Keratinocyte (primary cell): ENCODE results near the gene SMO. TPM values are rescaled to one million over a fixed set of nuclear protein-coding genes. Genes with fewer than 3 reads are reported as not detected.
A peak's percentile ranks its signal among the peaks of the same experiment; 100 is the strongest.

Experiments used
- DNase-seq: peaks from one replicate; pipeline ENCODE4 v3.0.0-alpha.2; 2011; ENCODE audit warnings: low read depth, missing footprints, low spot score
- FAIRE-seq: peaks from 2 replicates; lab custom pipeline; 2011; peaks lifted over from hg19 to GRCh38; lab: Jason Lieb, UNC
- H2AFZ ChIP-seq: 2 replicates; pipeline ENCODE4 v1.6.0; 2012; ENCODE audit warnings: low read length, control low read depth, inconsistent platforms; ENCODE audit not compliant: control insufficient read depth
- H3K27ac ChIP-seq: 2 replicates; pipeline ENCODE4 v1.5.1; 2011; ENCODE audit warnings: low read length; ENCODE audit not compliant: control insufficient read depth, insufficient read depth
- H3K27me3 ChIP-seq: 3 replicates; pipeline ENCODE4 v1.6.0; 2011; ENCODE audit warnings: low read length; ENCODE audit not compliant: control insufficient read depth, insufficient read depth; ENCODE audit errors: extremely low read depth
- H3K36me3 ChIP-seq, 2 experiments: 2 replicates in 1 of 2; 3 replicates in 1 of 2; pipeline ENCODE4 v1.5.1; 2011; ENCODE audit warnings: low read length in 2 of 2, mild to moderate bottlenecking in 1 of 2; ENCODE audit not compliant: control insufficient read depth in 2 of 2, insufficient read depth in 2 of 2; ENCODE audit errors: extremely low read depth in 1 of 2
- H3K4me1 ChIP-seq: 3 replicates; pipeline ENCODE4 v1.5.1; 2011; ENCODE audit warnings: low read length; ENCODE audit not compliant: control insufficient read depth, insufficient read depth; ENCODE audit errors: extremely low read depth
- H3K4me2 ChIP-seq: 3 replicates; pipeline ENCODE4 v1.6.0; 2011; ENCODE audit warnings: low read depth, low read length; ENCODE audit not compliant: control insufficient read depth, insufficient read depth; ENCODE audit errors: extremely low read depth
- H3K4me3 ChIP-seq, 3 experiments: fragments of 200-600 bp in 1 of 3; sonication (generic) in 1 of 3; 2 replicates in 2 of 3; 3 replicates in 1 of 3; pipeline ENCODE4 v1.5.1; 2011 to 2016; ENCODE audit warnings: low read length in 3 of 3, mild to moderate bottlenecking in 3 of 3, control low read depth in 2 of 3, inconsistent platforms in 1 of 3, low read depth in 1 of 3, mixed read lengths in 1 of 3, mixed run types in 1 of 3, moderate library complexity in 1 of 3; ENCODE audit not compliant: control insufficient read depth in 2 of 3, insufficient read depth in 2 of 3; ENCODE audit errors: extremely low read depth in 1 of 3
- H3K79me2 ChIP-seq: 2 replicates; pipeline ENCODE4 v1.6.0; 2012; ENCODE audit warnings: low read length; ENCODE audit not compliant: control insufficient read depth, insufficient read depth
- H3K9ac ChIP-seq: 3 replicates; pipeline ENCODE4 v1.6.0; 2011; ENCODE audit warnings: low read length; ENCODE audit not compliant: control insufficient read depth, insufficient read depth; ENCODE audit errors: extremely low read depth
- H3K9me1 ChIP-seq: 3 replicates; pipeline ENCODE4 v1.6.0; 2011; ENCODE audit warnings: low read length; ENCODE audit not compliant: control insufficient read depth, insufficient read depth; ENCODE audit errors: extremely low read depth
- H3K9me3 ChIP-seq: 2 replicates; pipeline ENCODE4 v1.5.1; 2012; ENCODE audit warnings: low read depth, low read length; ENCODE audit not compliant: control insufficient read depth
- H4K20me1 ChIP-seq: 3 replicates; pipeline ENCODE4 v1.6.0; 2011; ENCODE audit warnings: low read length; ENCODE audit not compliant: control insufficient read depth, insufficient read depth; ENCODE audit errors: extremely low read depth
- EZH2 ChIP-seq: IDR thresholded peaks from one replicate; pipeline ENCODE4 v1.6.1; 2012; ENCODE audit warnings: inconsistent platforms, mild to moderate bottlenecking, low read length, moderate library complexity
- dilution Hi-C: fragments of 300-500 bp; cut with MboI; formaldehyde crosslinking; loops from one replicate; pipeline ENCODE4 v1.7.0; 2020; ENCODE audit warnings: low sequenced_read_pairs; ENCODE audit not compliant: extremely low pct_ligation_motif_present
- polyA plus RNA-seq, 5 experiments: library from polyadenylated mRNA; depleted of rRNA in 3 of 5; stranded (reverse) in 3 of 5; stranded (forward) in 1 of 5; unstranded in 1 of 5; fragments of >200 nt; gene quantifications; 1 replicate in 1 of 5; 2 replicates in 3 of 5; 3 replicates in 1 of 5; pipeline versions ENCODE4 v1.2.1 to v1.2.3, GENCODE V29; 2011 to 2012; ENCODE audit warnings: missing spikeins in 2 of 5, low read depth in 1 of 5, low replicate concordance in 1 of 5
- TF ChIP-seq, protein P1 (sequence below), 3 experiments: IDR thresholded peaks in 1 of 3; conservative IDR thresholded peaks in 1 of 3; optimal IDR thresholded peaks in 1 of 3; 2 replicates in 2 of 3; 3 replicates in 1 of 3; pipeline versions ENCODE3 to v1.5.1; 2011; ENCODE audit warnings: low read length in 3 of 3, mild to moderate bottlenecking in 3 of 3, moderate library complexity in 2 of 3, control low read depth in 1 of 3, inconsistent platforms in 1 of 3; ENCODE audit not compliant: insufficient read depth in 2 of 3; ENCODE audit errors: extremely low read depth in 1 of 3

Gene SMO
- polyA plus RNA-seq, 1 donor (not counting 4 experiments of a cell fraction or from before 2014, with no cell fraction given): 3.9 TPM

DNA sequence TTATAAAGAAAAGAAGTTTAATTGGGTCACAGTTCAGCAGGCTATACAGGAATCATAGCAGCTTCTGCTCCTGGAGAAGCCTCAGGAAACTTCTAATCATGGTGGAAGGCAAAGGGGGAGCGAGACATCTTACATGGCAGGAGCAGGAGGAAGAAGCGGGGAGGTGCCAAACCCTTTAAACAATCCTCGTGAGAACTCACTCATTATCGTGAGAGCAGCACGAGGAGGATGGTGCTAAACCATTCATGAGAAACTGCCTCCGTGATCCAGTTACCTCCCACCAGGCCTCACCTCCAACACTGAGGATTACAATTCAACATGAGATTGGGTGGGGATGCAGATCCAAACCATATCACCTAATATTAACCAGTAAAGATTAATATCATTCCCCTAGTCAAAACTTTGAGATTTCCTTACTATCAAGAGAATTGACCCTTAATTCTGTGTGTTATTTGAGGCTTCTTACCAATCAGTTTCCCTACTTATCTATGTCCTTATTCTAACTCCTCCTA is 1.6 kb upstream of the SMO start:
- H3K4me1 ChIP-seq: peaks cover 16% of the 10 kb centered on the region

DNA sequence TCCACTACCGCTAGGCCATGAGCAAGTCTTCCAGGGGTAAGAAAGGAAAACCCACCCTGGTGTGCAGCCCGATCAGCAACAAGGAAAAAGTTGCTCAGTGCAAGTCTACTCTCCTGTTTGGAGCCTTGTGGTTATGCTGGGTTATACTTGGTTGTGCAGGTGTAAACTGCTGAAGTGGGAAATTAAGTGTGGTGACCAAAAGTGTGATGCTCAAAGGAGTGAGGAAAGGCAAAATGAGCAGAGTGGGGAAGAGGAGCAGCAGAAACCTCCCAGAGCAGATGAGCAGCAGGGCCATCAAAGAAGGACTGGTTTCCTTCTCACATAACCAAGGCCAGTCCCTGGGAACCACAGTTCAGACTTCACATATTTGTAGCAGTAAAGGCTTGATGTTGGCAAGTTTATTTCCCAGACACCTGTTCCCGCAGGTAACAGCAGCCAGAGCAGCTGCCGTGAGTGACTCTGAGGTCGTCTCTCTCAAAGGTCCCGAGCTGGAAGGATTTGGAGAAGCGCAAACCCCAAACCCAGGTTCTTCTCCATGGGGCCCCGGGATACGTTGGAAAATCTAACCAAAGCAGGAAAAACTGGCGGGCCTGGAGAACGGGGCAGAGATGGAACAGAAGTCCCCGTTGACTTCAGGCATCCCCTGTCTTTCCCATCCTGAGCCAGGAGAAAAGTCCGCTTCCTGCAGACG is 607 bp upstream of the SMO start:
- Histone ChIP-seq H3K9me1 (no peaks in the 10 kb centered on the region), H3K4me2 (peak overlapping the region; percentile 87), H3K9me3 (no peaks in the 10 kb centered on the region), H3K27ac (no peak overlapping the region), H3K4me1 (peaks cover 16% of the 10 kb centered on the region), H3K79me2 (no peaks in the 10 kb centered on the region), H3K9ac (no peak overlapping the region), H3K4me3 (peak overlapping the region; percentile 51 to 70 (median 68)), H3K27me3 (no peaks in the 10 kb centered on the region), H4K20me1 (no peaks in the 10 kb centered on the region), H2AFZ (peak overlapping the region; percentile 28), H3K36me3 (no peaks in the 10 kb centered on the region)
- dilution Hi-C loops: no loop called here
- no peak for DNase-seq
- no peak for TF ChIP-seq EZH2
- TF ChIP-seq, protein P1, sequence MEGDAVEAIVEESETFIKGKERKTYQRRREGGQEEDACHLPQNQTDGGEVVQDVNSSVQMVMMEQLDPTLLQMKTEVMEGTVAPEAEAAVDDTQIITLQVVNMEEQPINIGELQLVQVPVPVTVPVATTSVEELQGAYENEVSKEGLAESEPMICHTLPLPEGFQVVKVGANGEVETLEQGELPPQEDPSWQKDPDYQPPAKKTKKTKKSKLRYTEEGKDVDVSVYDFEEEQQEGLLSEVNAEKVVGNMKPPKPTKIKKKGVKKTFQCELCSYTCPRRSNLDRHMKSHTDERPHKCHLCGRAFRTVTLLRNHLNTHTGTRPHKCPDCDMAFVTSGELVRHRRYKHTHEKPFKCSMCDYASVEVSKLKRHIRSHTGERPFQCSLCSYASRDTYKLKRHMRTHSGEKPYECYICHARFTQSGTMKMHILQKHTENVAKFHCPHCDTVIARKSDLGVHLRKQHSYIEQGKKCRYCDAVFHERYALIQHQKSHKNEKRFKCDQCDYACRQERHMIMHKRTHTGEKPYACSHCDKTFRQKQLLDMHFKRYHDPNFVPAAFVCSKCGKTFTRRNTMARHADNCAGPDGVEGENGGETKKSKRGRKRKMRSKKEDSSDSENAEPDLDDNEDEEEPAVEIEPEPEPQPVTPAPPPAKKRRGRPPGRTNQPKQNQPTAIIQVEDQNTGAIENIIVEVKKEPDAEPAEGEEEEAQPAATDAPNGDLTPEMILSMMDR (optimal IDR thresholded peaks at IDR 0.05 in 1 of 3, IDR thresholded peaks at IDR 0.05 in 1 of 3, conservative IDR thresholded peaks at IDR 0.05 in 1 of 3; ENCODE audit: extremely low read depth in 1 of 3, insufficient read depth in 2 of 3, low read length in 3 of 3): no peak
- no peak for FAIRE-seq

More for the DNA sequence above, 1.6 kb upstream of the SMO start:
- TF ChIP-seq, protein P1 (optimal IDR thresholded peaks at IDR 0.05 in 1 of 3, IDR thresholded peaks at IDR 0.05 in 1 of 3, conservative IDR thresholded peaks at IDR 0.05 in 1 of 3; ENCODE audit: extremely low read depth in 1 of 3, insufficient read depth in 2 of 3, low read length in 3 of 3): no peak
- no peak for TF ChIP-seq EZH2
- Histone ChIP-seq H4K20me1 (no peaks in the 10 kb centered on the region), H2AFZ (no peak overlapping the region), H3K27ac (no peak overlapping the region), H3K79me2 (no peaks in the 10 kb centered on the region), H3K4me3 (no peak overlapping the region), H3K9me1 (no peaks in the 10 kb centered on the region), H3K27me3 (no peaks in the 10 kb centered on the region), H3K36me3 (no peaks in the 10 kb centered on the region), H3K4me2 (no peak overlapping the region), H3K9me3 (no peaks in the 10 kb centered on the region), H3K9ac (no peak overlapping the region)
- dilution Hi-C loops: no loop called here
- FAIRE-seq (no peak), DNase-seq (no peak)
